22Rv1 (cell line): Measurements from ENCODE around the gene DENND1A.

ENCODE experiments used
- ZFX ChIP-seq: fragments of 450-650 bp; IDR thresholded peaks from 2 replicates; pipeline ENCODE4 v1.6.1; 2017; ENCODE audit warnings: antibody characterized with exemption, borderline replicate concordance
- TF ChIP-seq, protein P1 (sequence below): fragments of 450-650 bp; IDR thresholded peaks from 2 replicates; pipeline ENCODE4 v1.5.1; 2017; ENCODE audit warnings: mild to moderate bottlenecking

DNA sequence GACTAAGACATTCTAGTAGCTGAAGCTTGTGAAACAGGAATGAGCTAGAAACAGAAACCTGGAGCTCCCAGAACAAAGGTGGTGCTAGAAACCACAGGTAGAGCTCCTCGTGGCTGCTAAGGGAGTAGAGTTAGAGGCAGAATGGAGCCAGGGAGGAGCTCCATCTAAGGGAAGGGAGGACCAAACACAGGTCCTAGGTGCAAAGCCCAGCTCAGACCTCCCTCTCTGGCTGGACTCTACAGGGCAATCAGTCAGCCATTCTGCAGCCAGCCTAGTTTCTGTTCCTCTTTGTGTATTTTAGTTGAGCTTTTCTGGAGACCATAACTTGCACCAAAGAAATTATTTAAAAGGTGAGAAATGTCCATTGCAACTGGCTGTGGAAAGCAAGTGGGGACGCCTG lies 503.5 kb downstream of the DENND1A start:
- TF ChIP-seq, protein P1, sequence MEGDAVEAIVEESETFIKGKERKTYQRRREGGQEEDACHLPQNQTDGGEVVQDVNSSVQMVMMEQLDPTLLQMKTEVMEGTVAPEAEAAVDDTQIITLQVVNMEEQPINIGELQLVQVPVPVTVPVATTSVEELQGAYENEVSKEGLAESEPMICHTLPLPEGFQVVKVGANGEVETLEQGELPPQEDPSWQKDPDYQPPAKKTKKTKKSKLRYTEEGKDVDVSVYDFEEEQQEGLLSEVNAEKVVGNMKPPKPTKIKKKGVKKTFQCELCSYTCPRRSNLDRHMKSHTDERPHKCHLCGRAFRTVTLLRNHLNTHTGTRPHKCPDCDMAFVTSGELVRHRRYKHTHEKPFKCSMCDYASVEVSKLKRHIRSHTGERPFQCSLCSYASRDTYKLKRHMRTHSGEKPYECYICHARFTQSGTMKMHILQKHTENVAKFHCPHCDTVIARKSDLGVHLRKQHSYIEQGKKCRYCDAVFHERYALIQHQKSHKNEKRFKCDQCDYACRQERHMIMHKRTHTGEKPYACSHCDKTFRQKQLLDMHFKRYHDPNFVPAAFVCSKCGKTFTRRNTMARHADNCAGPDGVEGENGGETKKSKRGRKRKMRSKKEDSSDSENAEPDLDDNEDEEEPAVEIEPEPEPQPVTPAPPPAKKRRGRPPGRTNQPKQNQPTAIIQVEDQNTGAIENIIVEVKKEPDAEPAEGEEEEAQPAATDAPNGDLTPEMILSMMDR: no peak
- no peak for TF ChIP-seq ZFX
